GM12873 (cell line): ENCODE results near the gene SLC5A3.

Experiments used
- TF ChIP-seq, protein P1 (sequence below): IDR thresholded peaks from 2 replicates; pipeline ENCODE4 v1.5.1; 2012; ENCODE audit warnings: low read depth, mild to moderate bottlenecking, moderate library complexity, low read length, control low read depth; ENCODE audit not compliant: insufficient read depth; ENCODE audit errors: missing control alignments

SLC5A3 gene

DNA sequence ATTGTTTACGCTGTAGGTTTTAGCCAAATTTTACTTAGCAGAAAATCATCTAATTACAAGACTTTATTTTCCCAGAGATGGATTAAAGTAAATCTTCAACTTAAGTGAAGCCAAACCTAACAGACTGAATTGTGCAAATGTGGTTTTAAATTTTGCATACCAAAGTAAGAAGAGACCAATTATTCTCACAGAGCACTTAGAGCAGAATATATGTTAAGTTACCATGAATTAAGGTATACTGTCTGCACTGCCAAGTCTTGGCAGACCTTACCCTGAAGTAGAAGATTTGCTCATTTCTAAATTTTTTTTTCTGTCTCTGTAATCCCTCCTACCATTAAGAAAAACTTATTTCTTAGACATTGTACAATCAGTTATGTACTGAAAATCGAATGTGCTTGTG, 24.1 kb downstream of the SLC5A3 start:
- TF ChIP-seq, protein P1, sequence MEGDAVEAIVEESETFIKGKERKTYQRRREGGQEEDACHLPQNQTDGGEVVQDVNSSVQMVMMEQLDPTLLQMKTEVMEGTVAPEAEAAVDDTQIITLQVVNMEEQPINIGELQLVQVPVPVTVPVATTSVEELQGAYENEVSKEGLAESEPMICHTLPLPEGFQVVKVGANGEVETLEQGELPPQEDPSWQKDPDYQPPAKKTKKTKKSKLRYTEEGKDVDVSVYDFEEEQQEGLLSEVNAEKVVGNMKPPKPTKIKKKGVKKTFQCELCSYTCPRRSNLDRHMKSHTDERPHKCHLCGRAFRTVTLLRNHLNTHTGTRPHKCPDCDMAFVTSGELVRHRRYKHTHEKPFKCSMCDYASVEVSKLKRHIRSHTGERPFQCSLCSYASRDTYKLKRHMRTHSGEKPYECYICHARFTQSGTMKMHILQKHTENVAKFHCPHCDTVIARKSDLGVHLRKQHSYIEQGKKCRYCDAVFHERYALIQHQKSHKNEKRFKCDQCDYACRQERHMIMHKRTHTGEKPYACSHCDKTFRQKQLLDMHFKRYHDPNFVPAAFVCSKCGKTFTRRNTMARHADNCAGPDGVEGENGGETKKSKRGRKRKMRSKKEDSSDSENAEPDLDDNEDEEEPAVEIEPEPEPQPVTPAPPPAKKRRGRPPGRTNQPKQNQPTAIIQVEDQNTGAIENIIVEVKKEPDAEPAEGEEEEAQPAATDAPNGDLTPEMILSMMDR = no peak

DNA sequence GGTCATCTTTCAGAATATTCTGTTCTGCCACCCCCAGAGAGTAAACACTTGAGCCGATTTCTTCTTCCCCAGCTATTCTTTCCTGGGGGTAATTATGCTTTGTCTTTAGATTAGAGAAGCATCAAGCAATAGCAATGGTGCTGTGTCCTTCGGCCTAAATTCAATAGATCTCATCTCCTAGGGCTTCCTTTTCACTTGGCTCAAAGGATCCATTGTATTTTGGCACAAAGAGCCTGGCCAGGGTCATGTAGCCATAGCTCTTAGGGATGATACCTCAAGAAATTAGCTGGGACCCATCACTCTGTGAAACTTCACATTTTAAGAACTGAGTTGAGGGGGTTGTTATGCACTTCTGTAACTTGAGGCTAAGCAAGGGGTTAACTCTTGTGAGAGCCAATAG, 27.0 kb downstream of the SLC5A3 start:
- TF ChIP-seq, protein P1 = no peak

DNA sequence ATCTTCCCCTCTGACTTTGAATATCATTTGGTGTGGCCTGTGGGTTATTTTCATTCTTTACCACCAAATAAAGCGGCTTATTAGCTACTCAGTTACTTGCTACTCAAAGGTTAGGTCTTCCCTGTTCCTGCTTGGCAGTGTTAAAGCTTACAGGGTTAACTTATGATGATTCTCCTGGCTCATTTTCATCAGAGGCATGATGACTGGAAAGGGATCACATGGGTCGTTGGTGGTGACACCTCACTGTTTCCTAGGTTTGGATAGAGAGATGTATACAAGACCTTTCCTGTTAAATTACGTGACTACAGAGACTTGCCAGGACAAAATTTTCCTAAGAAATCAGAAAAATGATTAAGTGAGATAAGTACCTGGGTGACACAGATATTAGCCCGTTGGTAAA, 27.4 kb downstream of the SLC5A3 start:
- TF ChIP-seq, protein P1 = no peak

DNA sequence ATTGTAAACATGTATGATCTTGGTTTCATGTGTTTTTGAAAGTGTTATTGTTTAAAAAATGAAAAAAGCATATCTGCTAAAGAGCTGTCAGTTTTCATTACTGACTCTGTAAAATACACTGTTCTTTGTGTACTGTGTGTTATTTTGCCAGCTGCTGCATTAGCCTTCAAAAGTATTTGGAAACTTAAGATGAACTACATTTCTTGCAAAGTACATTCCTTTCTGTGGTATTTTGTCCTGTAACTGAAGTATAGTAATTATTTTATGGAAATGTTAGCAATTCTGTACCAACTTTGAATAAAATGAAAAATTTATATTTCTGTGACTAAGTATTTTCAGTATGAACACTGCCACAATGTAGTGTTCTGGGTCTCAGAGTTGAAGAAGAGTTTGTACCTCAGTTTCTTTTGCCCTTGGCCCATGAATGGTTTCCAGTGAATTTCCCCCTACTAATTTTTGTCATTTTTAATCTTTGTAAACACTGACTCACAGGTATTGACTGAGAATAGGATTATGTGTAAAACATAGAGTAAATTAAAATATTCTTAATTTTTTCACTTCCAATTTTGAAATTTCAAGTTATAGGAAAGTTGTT, 32.7 kb downstream of the SLC5A3 start:
- TF ChIP-seq, protein P1 = no peak

DNA sequence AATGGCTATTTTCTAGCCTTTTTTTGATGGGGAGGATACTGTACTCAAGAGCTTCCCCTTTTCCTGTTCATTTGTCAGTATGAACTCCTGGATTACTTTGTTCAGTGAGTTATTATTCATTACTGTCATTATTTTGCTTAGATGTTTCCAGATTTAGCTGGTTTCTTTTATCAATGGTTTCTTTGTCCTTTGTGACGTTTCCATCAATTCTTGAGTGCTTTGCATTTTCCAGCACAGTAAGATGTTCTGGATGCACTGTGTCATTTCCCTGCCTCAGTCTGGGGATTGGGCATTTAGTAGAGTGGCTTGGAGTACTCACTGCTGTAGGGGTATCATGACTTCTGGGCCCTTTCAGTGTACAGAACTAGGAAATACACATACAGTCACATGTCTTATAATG, 34.2 kb downstream of the SLC5A3 start:
- TF ChIP-seq, protein P1 = no peak

DNA sequence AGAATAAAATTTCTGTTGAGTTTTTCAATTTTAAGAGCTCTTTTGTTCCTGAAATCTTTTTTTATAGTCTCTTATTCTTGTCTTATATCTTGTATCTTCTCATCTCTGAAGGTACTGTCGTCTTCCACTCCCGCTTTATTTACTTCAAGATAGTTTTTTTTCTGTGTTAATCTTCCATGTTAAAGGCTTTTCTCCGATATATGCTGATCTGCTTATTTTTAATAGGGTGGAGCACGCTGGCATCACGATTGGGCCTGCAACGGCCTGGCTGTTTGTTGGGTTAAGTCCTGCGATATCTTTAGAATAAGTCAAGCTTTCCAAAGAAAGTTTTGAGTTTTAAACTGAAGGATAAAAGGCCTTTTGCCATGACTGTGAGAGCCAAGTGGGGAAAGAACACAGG, 35.7 kb downstream of the SLC5A3 start:
- TF ChIP-seq, protein P1 = no peak

DNA sequence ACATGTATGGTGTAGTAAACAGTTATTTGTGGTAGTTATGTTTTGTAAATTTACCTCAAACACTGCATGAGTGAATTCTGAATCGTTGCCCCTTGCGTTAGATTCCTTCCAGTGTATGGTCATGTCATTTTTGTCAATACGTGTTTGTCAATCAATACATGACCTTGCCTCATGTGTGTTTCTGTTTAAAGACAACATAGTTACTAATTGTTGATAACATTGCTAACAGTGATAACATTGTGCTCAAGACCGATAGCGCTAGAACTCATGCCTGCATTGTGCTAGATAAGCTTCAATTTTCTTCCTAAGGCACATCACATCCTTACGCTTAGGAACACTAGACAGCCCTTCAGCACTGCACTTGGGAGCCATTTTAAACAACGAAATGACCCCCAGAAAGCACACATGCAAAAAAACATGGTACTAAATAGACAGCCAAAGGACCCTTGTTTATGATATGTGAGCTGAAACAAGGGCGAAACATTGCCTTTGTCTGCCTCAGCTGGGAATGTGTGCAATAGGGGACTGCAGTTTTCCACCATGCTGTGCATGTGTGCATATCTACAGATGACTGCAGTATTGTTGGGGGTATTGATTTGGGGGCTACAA, 37.3 kb downstream of the SLC5A3 start:
- TF ChIP-seq, protein P1 = no peak
